GM18505 (cell line): ENCODE data around the gene IL24.

Experiments
- ATAC-seq: cut with Tn5 transposase; IDR thresholded peaks from one replicate; pipeline ENCODE4 v1.9.1; 2021; ENCODE audit not compliant: unreplicated experiment
- POLR2A ChIP-seq: IDR thresholded peaks from 4 replicates; pipeline ENCODE4 v1.6.1; 2011; ENCODE audit warnings: borderline replicate concordance; ENCODE audit not compliant: insufficient read depth, insufficient read length; ENCODE audit errors: extremely low read depth

IL24 gene

DNA sequence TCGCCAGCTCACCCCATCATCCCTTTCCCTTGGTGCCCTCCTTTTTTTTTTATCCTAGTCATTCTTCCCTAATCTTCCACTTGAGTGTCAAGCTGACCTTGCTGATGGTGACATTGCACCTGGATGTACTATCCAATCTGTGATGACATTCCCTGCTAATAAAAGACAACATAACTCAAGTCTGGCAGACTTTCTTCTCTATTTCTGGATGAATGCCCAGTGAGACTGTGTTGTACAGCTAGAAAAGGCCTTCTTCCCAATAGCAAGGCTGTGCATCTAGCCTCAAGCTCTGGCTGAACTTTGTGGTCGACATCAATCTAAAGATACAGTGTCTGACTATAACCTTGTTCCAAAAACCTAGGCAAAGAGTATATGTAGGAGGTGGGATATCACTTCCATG, 6.4 kb downstream of the IL24 start:
- TF ChIP-seq POLR2A: no peak
- ATAC-seq: no peak

DNA sequence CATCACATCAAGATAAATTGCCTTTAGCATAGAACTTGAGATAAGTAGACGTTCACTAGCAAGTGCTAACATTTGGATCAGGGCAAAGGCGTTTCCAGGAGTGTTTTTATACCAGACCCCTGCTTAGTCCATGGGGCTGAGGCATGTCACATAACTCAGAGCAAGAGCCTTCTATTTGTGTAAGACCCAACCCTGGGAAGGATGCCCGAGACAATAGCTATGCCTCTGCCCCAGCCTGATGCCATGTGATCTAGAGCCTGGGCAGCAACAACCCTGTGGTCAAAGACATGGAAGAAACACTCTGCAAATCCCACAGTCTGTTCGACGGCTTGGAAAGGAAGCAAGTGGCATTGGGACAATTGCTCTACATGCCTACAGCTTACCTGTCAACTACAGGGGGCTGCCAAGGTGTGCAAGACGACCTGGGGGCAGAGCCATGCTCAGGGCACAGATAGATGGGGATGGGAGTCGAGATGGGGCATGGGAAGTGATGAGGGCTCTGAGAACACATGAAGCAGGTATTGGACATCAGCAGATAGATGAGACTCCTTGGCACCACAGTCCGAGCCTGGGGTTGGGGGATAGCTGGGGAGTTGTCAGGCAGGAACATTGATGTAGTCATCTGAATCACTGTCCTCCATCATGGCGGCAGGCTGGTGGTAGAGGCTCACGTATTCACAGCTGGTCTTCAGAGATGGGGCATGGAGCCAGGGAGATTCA, 7.3 kb downstream of the IL24 start:
- TF ChIP-seq POLR2A: no peak
- ATAC-seq: no peak

DNA sequence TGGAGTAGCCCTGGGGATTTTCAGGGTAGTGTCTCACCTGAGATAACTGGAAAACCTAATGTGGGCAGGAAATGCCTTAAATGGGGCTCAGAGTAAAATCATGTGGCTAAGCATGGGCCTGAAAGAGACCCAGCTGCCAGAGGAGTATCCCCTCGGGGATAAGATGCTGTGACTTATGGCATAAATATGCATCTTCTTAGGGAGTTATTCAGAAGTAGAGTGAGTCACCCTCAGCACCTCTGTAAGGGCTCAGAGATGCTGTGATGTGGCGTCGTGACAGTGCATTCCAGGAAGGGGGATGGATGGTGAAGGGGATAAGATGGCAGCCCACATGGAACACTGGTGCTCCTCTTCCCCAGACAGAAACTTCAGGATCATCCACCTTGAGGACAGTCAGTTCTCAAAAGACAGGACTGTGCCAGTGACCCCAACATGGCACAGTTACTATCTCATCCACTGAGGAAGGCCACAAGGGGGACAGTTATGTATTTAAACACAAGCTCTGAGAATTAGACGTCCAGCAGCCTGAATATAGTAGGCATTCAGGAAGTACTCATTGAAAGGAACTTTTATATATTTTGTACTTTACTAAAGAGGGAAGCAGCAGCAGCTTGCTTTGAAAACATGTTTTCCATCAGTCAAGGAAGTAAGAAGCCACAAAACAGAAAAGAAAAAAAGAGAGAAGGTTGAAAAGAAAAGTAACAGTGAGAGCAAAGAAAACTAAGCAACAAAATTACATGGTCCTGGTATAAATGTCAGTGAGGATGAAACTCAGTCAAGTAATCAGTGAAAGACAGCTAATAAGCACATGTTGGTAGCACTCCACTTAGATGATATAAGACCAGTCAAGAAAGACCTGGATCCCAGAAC, 8.3 kb downstream of the IL24 start:
- ATAC-seq: no peak
- no peak for TF ChIP-seq POLR2A

DNA sequence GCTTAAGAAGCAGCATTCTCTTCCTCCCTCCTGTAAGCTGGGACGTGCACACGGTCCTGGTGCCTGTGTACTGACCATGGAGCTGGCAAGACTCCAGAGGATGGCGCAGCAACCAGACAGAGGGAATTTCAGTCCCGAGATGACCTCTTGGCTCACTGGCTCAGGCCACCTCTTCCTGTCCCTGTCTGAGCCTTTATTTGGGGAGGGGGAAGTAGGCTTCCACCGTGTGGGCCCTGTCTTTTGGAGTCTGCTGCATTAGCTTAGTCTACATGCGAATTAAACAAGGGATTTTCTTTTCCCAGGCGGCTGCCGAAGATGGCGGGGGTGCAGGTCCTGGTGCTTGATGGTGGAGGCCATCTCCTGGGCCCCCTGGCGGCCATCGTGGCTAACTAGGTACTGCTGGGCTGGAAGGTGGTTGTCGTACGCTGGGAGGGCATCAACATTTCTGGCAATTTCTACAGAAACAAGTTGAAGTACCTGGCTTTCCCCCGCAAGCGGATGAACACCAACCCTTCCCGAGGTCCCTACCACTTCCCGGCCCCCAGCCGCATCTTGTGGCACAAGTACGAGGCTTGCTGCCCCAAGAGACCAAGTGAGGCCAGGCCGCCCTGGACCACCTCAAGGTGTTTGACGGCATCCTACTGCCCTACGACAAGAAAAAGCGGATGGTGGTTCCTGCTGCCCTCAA, 10.2 kb downstream of the IL24 start:
- TF ChIP-seq POLR2A: no peak
- ATAC-seq: no peak

DNA sequence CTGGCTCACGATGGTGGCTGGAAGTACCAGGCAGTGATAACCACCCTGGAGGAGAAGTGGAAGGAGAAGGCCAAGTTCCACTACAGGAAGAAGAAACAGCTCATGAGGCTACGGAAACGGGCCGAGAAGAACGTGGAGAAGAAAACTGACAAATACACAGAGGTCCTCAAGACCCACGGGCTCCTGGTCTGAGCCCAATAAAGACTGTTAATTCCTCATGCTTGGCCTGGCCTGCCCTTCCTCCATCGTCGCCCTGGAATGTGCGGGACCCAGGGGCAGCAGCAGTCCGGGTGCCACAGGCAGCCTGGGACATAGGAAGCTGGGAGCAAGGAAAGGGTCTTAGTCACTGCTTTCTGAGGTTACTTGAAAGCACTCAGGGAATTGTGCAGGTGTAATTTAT, 10.8 kb downstream of the IL24 start:
- ATAC-seq: no peak
- no peak for TF ChIP-seq POLR2A

DNA sequence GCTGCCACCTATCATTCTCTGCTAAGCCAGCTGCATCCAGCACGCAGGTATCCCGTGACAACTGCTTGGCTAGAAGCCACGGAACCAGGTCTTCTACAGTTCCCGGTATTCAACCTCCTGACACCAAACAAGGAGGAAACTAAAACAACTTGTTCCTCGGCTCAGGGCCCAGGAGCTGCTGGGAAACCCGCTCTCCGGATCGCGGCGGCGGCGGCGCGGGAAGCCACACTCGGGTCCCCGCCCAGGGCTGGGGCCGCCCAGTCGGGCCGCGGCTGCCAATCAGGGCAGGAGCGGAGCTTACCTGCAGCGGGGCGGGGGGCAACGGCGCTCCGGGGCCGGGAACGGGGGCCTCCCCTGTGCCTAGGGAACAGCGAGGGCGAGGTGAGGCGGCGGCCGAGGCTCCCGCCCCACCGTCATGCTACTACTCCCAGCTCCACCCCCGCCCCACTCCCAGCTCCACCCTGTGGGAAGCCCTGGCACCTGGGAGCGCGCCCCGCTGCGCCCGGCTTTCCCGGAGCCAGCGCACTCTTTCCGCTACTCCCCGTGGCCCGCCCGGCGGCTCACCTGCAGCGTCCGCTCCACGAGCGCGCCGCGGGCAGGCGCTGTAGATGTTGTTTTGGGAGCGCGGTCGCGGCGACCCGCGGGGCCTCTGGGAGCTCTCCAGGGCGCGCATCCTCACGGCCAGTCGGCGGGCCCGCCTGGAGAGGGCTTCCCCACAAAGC, 12.1 kb downstream of the IL24 start:
- ATAC-seq: no peak
- TF ChIP-seq POLR2A: no peak

DNA sequence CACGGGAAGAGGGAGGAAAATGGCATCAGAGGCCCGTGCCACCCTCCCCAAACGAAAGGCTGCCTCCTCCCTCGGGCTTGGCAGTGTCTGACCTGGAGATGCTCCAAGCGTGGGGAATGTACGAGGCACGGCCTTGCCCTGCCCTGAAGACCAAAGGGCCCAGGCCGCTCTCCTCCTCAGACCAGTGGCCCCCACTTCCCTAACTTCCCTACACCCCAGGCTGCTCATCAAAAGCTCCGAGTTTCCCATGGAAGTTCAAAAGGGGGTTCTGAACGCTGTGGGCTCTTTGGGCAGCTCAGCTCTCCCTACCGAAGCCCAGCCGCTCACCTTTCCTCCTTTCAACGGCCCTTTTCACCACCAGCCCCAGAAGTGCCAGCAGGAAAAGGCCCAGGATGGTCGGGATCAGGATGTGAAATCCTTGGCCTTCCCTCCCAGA, 12.7 kb downstream of the IL24 start:
- ATAC-seq: no peak
- no peak for TF ChIP-seq POLR2A

DNA sequence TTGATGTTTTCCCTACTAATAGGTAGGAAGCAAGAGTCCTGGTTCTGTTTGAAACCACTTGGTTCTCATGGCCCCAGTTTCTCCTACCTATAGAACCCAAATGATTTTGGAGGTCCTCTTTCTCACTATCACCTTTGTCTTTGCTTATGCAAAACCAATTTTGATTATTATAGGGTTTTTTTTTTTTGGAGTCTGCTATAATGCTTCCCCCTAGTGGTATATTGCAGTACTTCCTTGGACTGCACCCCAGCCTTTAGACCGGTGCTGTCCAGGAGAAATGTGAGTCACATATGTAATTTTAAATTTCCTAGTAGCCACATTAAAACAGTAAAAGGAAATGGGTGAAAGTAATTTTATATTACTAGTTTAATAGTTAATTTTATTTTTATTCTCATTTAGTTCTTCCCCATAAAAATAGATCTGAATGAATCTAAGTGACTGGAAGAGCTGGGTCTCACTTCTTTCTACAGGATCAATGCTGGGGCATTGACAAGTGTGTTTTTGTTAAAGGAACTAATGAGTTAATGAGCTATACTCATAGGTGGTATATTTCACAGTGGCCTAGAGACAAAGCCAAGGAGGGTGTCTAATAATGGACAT, 13.9 kb downstream of the IL24 start:
- TF ChIP-seq POLR2A: no peak
- ATAC-seq: no peak

DNA sequence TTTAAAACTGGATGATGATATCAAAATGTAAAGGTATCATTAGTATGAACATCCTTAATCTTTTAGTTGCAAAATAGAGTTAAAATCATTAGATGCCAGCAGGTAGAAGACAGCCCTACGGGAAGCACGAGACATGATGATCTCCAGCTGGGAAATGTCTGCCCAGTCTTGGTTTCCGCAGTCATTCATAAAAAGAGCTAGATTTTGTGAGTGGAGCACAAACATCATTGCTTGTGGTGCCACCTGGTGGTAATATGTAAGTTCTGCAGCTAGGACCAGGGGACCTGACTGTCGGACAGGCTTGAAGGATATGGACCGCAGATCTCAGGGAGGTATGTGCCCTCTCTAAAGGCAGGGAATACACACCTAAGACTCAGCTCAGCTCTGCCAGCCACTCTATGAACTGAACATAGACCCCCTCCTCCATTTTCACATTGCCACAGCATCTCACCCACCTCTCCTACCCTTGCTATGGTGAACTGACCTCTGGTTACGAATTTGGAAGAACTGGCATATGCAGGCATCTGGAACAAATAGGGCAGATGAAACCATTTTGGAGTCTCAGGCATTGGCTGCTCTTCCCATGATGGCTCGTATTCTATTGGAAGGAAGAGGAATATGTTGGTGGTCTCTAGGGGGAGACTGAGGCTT, 15.3 kb downstream of the IL24 start:
- no peak for ATAC-seq

DNA sequence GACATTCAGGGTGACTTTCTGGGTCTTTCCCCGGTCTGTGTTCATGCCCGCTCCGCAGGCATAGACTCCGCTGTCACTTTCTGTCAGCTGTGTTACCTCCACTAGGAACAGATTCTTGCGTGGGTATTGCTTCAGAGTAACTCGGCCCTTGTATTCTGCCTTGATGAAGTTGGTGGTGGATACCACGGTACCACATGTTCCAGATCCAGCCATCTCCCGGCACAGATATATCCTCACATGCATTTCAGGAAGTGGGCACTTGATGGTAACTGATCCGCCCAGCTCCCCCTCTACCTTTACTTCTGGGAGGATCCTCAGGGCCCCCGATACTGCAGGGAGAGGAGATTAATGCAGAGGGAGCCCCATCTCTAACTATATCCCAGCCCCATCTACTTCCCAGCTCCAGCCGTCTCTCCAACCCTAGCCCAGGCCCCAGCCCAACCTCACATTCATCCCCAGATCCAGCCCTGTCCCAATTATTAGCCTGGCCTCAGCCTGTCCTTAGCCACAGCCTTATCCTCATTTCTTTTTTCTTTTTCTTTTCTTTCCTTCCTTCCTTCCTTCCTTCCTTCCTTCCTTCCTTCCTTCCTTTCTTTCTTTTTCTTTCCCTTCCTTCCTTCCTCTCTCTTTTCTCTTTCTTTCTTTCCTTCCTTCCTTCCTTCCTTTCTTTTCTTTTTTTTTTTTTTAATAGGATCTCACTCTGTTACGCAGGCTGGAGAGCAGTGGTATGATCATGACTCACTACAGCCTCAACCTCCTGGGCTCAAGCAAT, 16.7 kb downstream of the IL24 start:
- TF ChIP-seq POLR2A: no peak
- no peak for ATAC-seq

More for the DNA sequence above, 15.3 kb downstream of the IL24 start:
- TF ChIP-seq POLR2A: no peak

DNA sequence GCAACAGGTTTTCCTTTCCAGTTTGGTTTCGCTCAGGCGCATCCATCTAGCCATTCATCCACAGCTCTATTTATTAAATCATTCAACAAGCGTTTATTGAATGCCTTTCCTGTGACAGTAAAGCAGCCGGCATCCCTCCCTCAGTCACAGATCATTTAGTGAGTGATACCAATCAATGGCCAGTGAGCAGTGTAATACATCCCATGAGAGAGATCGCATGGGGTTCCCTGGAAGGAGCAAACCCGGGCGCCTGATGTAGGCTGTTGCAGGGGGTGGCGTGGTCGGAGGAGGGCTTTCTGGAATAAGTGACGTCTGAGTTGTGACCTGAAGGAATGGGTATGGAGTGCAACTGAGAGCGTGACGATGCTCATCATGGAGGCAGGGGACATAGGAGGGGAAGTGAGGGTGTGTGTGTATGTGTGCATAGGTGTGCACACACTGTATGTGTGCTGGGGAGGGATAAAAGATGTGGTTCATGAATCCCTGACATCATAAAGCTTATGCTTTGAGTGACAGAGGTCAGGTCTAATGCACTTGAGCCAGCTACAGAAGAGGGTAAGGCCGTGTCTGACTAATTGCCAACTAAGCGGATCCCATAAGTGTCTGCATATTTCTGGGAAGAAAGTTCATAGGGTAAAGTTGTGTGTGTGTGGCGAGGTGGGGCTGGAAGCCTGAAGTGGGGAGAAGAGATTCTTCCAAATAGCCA, 17.9 kb downstream of the IL24 start:
- TF ChIP-seq POLR2A: no peak
- no peak for ATAC-seq
